HG02981 (cell line): ENCODE results near the gene CDC20.

ENCODE experiments used
- ATAC-seq: cut with Tn5 transposase; IDR thresholded peaks from one replicate; pipeline ENCODE4 v1.9.1; 2021; ENCODE audit warnings: mild to moderate bottlenecking, moderate library complexity; ENCODE audit not compliant: unreplicated experiment

The CDC20 gene

DNA sequence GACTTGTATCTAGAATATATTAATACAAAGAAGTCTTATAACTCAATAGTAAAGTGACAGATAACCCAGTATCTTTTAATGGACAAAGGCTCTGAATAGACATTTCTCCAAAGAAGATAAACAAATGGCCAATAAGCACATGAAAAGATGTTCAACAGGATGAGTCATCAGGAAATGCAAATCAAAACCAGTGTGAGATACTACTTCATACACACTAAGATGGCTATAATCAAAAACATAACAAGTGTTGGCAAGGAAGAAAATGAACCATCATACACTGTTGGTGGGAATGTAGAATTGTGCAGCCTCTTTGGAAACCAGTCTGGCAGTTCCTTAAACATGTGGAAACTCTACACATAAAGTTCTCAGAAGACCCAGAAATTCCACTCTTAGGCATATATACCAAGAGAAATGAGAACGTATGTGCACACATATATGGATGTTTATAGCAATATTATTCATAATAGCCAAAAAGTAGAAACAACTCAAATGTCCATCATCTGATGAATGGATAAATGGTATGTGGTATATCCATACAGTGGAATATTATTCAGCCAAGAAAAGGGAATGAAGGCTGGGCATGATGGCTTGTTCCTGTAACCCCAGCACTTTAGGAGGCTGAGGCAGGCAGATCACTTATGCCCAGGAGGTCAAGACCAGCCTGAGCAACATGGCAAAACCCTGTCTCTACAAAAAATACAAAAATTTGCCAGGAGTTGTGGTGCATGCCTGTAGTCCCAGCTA is 31.1 kb upstream of the CDC20 start:
- ATAC-seq: no peak

GRCh38 chr1:43329995-43330751 is 28.6 kb upstream of the CDC20 start:
- no peak for ATAC-seq

GRCh38 chr1:43331688-43332087 is 27.1 kb upstream of the CDC20 start:
- no peak for ATAC-seq

GRCh38 chr1:43334453-43335205 is 24.2 kb upstream of the CDC20 start:
- ATAC-seq: no peak

DNA sequence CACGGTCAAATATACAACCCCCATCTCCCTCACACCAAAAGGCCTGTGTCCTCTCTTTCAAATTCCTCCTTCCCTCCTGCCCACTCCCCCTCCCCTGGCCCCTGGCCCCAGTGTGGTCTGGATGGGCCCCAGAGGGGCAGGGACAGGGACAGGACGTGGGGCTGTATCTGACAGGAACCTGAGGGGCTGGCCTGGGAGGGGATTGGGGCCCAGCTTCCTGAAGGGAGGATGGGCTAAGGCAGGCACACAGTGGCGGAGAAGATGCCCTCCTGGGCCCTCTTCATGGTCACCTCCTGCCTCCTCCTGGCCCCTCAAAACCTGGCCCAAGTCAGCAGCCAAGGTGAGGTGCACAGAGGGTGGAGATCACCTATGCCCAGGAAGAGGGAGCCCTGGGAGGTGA is 21.2 kb upstream of the CDC20 start, which contains the start of gene MPL:
MPL (plus strand) TSS at position 231 of the 400 bp plus-strand sequence; CDS start at position 262, 31 bp downstream.
- ATAC-seq: no peak

- ATAC-seq: no peak
Observed at GRCh38 chr1:43338001-43338400, 20.8 kb upstream of the CDC20 start.

DNA sequence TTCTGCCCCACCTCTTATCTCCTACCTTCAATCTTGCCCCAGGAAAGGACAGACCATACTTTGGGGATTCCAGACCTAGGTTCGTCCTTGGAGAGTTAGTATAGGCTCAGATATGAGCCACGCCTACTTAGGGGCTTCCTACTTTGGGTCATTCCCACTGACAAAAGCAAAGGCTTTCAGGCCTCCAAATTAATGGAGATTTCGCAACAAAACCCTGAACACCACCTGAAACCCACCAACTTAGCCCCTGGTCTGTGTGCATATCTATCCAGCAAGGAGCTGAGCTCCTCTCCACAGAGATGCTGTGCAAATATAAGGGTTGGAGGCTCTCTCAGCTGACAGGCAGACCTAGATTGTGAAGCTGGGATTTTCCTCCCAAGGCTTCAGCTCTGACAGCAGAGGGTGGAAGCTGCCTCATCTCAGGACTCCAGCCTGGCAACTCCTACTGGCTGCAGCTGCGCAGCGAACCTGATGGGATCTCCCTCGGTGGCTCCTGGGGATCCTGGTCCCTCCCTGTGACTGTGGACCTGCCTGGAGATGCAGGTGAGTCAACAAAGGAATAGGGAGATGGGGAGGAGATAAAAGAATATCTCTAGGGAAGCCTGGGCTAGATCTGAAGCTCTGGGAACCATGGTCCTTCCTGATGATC is 19.1 kb upstream of the CDC20 start:
- ATAC-seq: no peak

DNA sequence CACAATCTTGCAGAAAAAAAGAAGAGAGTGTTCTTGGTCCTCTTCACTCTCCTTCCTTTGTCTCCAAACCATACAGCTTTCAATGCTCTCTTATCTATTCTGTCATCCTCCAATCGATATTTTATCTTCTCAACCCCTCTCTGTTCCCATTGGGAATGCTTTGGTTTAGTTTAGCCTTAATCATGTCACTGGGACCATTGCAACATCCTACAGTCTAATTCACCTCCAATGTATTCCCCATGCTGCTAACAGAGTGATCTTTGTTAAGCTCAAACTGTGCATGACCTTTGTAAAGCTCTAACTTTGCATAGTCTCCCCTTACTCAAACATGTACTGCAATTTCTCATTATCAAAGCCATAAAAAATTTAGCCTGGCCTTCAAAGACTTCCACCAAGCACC is 18.2 kb upstream of the CDC20 start:
- ATAC-seq: no peak

DNA sequence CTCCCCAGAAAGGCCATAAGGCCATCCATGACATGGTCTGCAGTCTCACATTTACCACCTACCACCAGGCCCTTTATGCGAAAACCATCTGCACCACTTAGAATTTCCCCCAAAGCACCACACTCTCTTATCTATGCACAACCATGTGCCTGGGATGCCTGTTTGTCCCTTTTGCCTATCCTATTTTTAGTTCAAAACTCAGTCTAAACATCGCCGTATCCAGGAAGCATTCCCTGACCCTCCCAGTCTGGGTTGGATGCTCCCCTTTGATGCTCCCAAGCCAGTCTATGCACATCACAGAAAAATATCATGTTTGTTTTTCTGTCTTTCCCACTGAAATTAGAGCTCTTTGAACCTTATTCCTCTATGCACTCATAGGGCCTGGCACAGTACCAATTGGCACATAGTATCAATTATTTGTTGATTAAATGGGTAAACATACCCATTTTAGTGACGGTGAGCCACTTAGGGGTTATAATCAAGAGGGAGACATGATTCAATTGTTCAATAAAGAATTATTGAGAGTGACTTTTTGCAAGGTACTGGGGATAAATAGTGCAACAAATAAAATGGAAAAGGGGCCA is 14.4 kb upstream of the CDC20 start:
- no peak for ATAC-seq

GRCh38 chr1:43345120-43345519 is 13.7 kb upstream of the CDC20 start:
- ATAC-seq: no peak

- no peak for ATAC-seq
Observed at GRCh38 chr1:43346636-43347035, 12.1 kb upstream of the CDC20 start.

GRCh38 chr1:43348343-43348808 is 10.4 kb upstream of the CDC20 start:
- no peak for ATAC-seq

GRCh38 chr1:43348809-43349593 is 9.8 kb upstream of the CDC20 start:
- no peak for ATAC-seq

DNA sequence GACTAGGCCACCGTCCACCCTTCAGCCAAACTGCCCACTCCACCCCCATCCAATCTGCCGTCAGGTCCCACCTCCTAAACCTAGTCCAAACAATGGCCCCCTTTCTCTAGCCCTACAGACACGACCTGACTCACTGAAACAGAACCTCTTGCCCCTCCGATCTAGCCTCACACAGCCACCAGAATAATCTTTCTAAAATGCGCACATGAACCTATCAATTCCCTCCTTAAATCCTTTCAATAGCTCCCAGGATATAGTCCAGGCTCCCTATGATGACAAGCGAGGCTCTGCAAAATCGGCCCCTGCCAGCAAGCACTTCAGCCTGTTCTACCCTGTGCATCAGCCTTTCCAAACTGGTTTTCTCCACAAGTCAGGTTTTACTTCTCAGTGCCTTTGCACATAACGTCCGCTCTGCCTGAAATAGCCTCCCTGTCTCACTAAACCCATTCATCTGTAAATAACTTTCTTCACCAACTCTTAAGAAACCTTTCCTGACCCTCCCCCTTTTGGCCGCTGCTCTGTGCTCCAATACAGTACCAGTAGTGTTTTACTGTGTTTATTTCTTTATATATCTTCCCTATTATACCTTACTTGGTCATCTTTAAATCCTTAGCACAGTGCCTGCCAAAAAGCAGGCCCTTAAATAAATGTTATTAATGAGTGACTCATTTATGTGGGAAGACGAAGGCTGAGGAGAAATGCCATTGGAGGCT is 9.0 kb upstream of the CDC20 start:
- no peak for ATAC-seq

- ATAC-seq: no peak
Observed at GRCh38 chr1:43350976-43351375, 7.8 kb upstream of the CDC20 start.

DNA sequence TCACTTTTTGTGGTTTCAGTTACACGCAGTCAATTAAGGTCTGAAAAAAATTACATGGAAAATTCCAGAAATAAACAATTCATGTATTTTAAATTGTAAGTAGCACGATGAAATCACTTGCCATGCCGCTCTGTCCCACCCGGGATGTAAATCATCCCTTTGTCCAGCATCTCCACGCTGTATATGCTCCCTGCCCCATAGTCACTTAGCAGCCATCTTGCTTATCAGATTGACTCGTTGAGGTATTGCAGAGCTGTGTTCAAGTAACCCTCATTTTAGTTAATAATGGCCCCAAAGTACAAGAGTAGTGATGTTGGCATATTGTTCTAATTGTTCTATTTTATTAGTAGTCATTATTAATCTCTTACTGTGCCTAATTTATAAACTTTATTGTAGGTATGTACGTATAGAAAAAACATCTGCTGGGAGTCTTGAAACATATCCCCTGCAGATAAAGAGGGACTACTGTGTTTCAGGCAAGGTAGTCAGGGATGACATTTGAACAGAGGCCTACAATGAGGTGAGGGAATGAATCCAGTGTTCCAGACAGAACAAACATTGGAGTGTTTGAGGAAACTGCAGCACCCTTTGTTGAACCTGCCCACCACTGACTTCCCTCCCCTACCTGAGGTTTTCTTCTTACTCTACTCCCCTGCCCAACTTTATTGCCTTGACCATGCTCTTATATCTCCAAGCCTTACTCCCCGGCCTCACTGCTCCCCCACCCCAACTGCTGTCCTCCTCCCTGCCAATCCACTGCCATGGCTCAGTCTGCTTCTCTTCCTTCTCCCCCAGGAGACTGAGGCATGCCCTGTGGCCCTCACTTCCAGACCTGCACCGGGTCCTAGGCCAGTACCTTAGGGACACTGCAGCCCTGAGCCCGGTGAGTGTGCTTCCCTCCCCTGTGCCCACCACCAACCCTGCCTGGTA is 7.1 kb upstream of the CDC20 start:
- ATAC-seq: no peak

DNA sequence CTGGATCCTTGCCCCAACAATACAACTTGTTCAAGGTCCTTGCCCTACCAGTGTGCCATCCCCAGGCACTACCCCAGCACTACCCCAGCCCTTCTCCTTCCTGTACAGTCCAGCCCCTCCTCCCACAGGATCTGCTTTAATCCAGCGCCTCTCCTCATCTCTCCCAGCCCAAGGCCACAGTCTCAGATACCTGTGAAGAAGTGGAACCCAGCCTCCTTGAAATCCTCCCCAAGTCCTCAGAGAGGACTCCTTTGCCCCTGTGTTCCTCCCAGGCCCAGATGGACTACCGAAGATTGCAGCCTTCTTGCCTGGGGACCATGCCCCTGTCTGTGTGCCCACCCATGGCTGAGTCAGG is 6.5 kb upstream of the CDC20 start:
- ATAC-seq: no peak

DNA sequence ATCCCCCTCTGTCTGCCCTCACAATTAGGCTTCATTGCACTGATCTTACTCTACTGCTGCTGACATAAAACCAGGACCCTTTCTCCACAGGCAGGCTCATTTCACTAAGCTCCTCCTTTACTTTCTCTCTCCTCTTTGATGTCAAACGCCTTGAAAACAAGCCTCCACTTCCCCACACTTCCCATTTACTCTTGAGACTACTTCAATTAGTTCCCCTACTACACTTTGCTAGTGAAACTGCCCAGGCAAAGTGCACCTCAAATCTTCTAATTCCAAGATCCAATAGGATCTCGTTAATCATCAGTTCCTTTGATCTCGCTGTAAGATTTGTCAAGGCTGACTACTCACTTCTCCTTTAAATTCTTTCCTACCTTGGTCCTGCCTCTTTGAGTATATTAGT is 5.9 kb upstream of the CDC20 start:
- no peak for ATAC-seq
